Liver (tissue), 9 donors: ENCODE data around the gene ZNF143. TPM values are rescaled to one million over a fixed set of nuclear protein-coding genes. Genes with fewer than 3 reads are reported as not detected.

Source experiments
- DNase-seq: peaks from one replicate; pipeline ENCODE4 v3.0.0-alpha.2; 2017; ENCODE audit warnings: low spot score
- H3K27ac ChIP-seq, 2 donors: one replicate each; pipeline ENCODE4 v1.7.0; 2013; ENCODE audit warnings: inconsistent platforms in 2 of 2, low read length in 2 of 2, control low read depth in 1 of 2, low read depth in 1 of 2, mild to moderate bottlenecking in 1 of 2
- H3K27me3 ChIP-seq, 4 donors: one replicate each; pipeline versions ENCODE4 v1.6.1 to v1.7.0; 2013; ENCODE audit warnings: low read length in 3 of 4, inconsistent platforms in 1 of 4, mild to moderate bottlenecking in 1 of 4, moderate library complexity in 1 of 4; ENCODE audit not compliant: control insufficient read depth in 4 of 4, insufficient read depth in 4 of 4
- H3K36me3 ChIP-seq, 4 donors: one replicate each; pipeline versions ENCODE4 v1.6.1 to v1.7.0; 2013; ENCODE audit warnings: low read length in 3 of 4, mild to moderate bottlenecking in 3 of 4, low read depth in 1 of 4, moderate library complexity in 1 of 4; ENCODE audit not compliant: control insufficient read depth in 4 of 4, insufficient read depth in 3 of 4
- H3K4me1 ChIP-seq, 4 donors: one replicate each; pipeline versions ENCODE4 v1.6.1 to v1.7.0; 2013; ENCODE audit warnings: low read length in 3 of 4, mild to moderate bottlenecking in 3 of 4, moderate library complexity in 1 of 4; ENCODE audit not compliant: control insufficient read depth in 4 of 4, insufficient read depth in 4 of 4
- H3K4me3 ChIP-seq, 3 donors: one replicate each; pipeline versions ENCODE4 v1.6.1 to v1.7.0; 2013; ENCODE audit warnings: low read length in 3 of 3, control low read depth in 1 of 3, low read depth in 1 of 3, mild to moderate bottlenecking in 1 of 3
- H3K9ac ChIP-seq, 2 donors: one replicate each; pipeline ENCODE4 v1.7.0; 2013; ENCODE audit warnings: low read length in 2 of 2, mild to moderate bottlenecking in 2 of 2, moderate library complexity in 2 of 2, control low read depth in 1 of 2, low read depth in 1 of 2
- H3K9me3 ChIP-seq, 4 donors: one replicate each; pipeline versions ENCODE4 v1.6.1 to v1.7.0; 2013; ENCODE audit warnings: low read length in 3 of 4; ENCODE audit not compliant: control insufficient read depth in 4 of 4
- EGR1 ChIP-seq, 2 donors: IDR thresholded peaks; 2 replicates each; pipeline ENCODE4 v1.6.1; 2016 to 2018; ENCODE audit warnings: antibody characterized with exemption in 2 of 2, low read depth in 2 of 2
- FOXA1 ChIP-seq: IDR thresholded peaks from 2 replicates; pipeline ENCODE4 v1.6.1; 2016; ENCODE audit warnings: antibody characterized with exemption
- FOXA2 ChIP-seq: IDR thresholded peaks from 2 replicates; pipeline ENCODE4 v1.6.1; 2016; ENCODE audit warnings: antibody characterized with exemption
- GABPA ChIP-seq, 2 donors: IDR thresholded peaks in 1 of 2; conservative IDR thresholded peaks in 1 of 2; 2 replicates each; pipeline ENCODE4 v1.6.1; 2016; ENCODE audit warnings: antibody characterized with exemption in 2 of 2, mild to moderate bottlenecking in 1 of 2, moderate library complexity in 1 of 2
- HNF4A ChIP-seq, 2 donors: conservative IDR thresholded peaks; 2 replicates each; pipeline ENCODE4 v1.6.1; 2016; ENCODE audit warnings: antibody characterized with exemption in 2 of 2, mild to moderate bottlenecking in 2 of 2
- HNF4G ChIP-seq: IDR thresholded peaks from 2 replicates; pipeline ENCODE4 v1.6.1; 2016; ENCODE audit warnings: antibody characterized with exemption
- JUND ChIP-seq, 2 donors: IDR thresholded peaks; 2 replicates each; pipeline ENCODE4 v1.6.1; 2016; ENCODE audit warnings: antibody characterized with exemption in 2 of 2
- NR2F2 ChIP-seq: IDR thresholded peaks from 2 replicates; pipeline ENCODE4 v1.6.1; 2016; ENCODE audit warnings: antibody characterized with exemption
- RAD21 ChIP-seq, 2 donors: IDR thresholded peaks; 2 replicates each; pipeline ENCODE4 v1.6.1; 2016; ENCODE audit warnings: antibody characterized with exemption in 2 of 2, mild to moderate bottlenecking in 2 of 2
- RXRA ChIP-seq, 2 donors: IDR thresholded peaks; 2 replicates each; pipeline ENCODE4 v1.6.1; 2017 to 2018; ENCODE audit warnings: antibody characterized with exemption in 2 of 2, mild to moderate bottlenecking in 1 of 2
- SP1 ChIP-seq: IDR thresholded peaks from 2 replicates; pipeline ENCODE4 v1.6.1; 2018; ENCODE audit warnings: antibody characterized with exemption, mild to moderate bottlenecking
- TAF1 ChIP-seq: conservative IDR thresholded peaks from 2 replicates; pipeline ENCODE4 v1.6.1; 2016; ENCODE audit warnings: antibody characterized with exemption, mild to moderate bottlenecking
- YY1 ChIP-seq: IDR thresholded peaks from 2 replicates; pipeline ENCODE4 v1.6.1; 2016; ENCODE audit warnings: antibody characterized with exemption, mild to moderate bottlenecking
- WGBS: extraction: QIAGEN DNeasy Blood & Tissue Kit; methylation state at CpG from one replicate; pipeline ENCODE4 v1.1.7; 2013; 5-methylcytosine and 5-hydroxymethylcytosine counted together
- polyA plus RNA-seq, 2 donors: library from polyadenylated mRNA; stranded (reverse) in 1 of 2; unstranded in 1 of 2; fragments of 200-250 nt in 1 of 2; fragments of >200 nt in 1 of 2; fragmentation: Nextera tagmentation in 1 of 2; extraction: Ambion mirVana in 1 of 2; gene quantifications; one replicate each; pipeline versions ENCODE4 v1.2.1 to v1.2.3, GENCODE V29; 2013 to 2015
- total RNA-seq, 2 donors: library from RNA; depleted of rRNA; stranded (reverse); fragments of >200 nt; gene quantifications; one replicate each; pipeline ENCODE4 v1.2.3, GENCODE V29; 2014
- TF ChIP-seq, protein P1 (sequence below): fragments of 150-350 bp; IDR thresholded peaks from 2 replicates; pipeline ENCODE4 v1.5.1; 2017; ENCODE audit warnings: improper control_type of control experiment, low read depth, low read length; ENCODE audit not compliant: missing input control
- TF ChIP-seq, protein P2 (sequence below): IDR thresholded peaks from 2 replicates; pipeline ENCODE4 v1.6.1; 2016; ENCODE audit warnings: antibody characterized with exemption, mild to moderate bottlenecking
- TF ChIP-seq, protein P3 (sequence below): IDR thresholded peaks from 2 replicates; pipeline ENCODE4 v1.6.1; 2016; ENCODE audit warnings: antibody characterized with exemption
- TF ChIP-seq, protein P4 (sequence below): IDR thresholded peaks from 2 replicates; pipeline ENCODE4 v1.6.1; 2016; ENCODE audit warnings: antibody characterized with exemption
- TF ChIP-seq, protein P5 (sequence below): IDR thresholded peaks from 2 replicates; pipeline ENCODE4 v1.6.1; 2016; ENCODE audit warnings: antibody characterized with exemption
- donor health status: healthy.
- donor health status: healthy.
- donor health status: healthy.
- donor health status: healthy.
- donor health status: healthy.

ZNF143 gene
- total and polyA plus RNA-seq, 4 donors: 4.3 to 20.4 (median 12.2) TPM

DNA sequence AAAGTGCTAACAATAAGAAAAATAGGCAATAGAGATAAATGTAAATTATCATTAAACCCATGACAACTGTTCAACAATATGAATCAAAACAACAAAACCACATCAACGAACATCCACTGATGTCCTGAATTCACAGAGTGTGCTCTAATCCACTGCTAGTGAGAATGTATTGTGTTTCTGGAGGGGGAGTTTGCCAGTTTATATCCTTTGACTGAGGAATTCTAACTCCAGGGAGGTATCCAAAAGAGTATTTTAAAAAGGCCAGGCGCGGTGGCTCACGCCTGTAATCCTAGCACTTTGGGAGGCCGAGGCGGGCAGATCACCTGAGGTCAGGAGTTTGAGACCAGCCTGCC lies 110.9 kb downstream of the ZNF143 start:
- no peak for TF ChIP-seq SP1
- no peak overlapping the region for H3K9ac ChIP-seq
- peaks cover 3 to 36% (median 12%) of the 10 kb centered on the region in 4 donors for H3K4me1 ChIP-seq
- WGBS: 95% methylated on average over 6 of the region's 6 CpGs
- H3K27me3 ChIP-seq: no peaks in the 10 kb centered on the region
- H3K27ac ChIP-seq: peak overlapping the region; percentile 98 to 99
- H3K9me3 ChIP-seq: no peaks in the 10 kb centered on the region
- H3K4me3 ChIP-seq: no peak overlapping the region
- DNase-seq: no peak
- no peaks in the 10 kb centered on the region for H3K36me3 ChIP-seq

DNA sequence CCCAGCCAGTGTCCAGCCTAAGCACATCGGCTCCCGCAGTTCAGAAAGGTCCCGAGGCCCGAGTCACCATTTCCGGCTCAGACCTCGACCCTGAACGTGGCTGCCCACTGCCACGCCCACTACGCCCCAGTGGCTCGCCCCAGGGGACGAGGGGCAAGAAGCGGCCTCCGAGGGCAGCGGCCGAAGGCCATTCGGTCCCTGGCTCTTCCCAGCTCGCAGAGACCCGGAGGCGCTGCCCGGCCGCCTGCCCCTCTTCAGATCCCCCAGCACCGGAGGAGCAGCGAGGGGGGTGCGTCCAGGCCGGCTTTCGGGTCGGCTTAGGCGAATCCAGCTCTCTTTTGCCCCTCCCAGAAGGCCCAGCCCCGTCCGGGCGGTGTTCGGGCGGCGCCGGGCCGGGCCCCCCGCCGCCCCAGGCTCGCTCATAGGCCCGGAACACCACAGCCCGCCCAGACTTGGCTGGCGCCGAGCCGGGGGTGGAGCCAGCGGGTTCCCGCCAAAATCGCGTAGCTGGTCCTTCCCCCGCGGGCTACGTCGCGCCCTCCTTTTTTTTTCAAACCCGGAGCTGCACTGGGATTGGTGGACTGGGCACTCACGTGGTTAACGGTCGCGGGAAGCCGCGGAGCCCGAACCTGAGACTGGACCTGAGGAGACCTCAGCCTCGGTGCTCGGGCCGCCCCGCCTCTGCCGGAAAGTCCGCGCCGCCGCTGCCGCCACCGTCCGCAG lies 112.4 kb downstream of the ZNF143 start, which contains the start of gene WEE1:
Gene WEE1 (plus strand): TSS at position 619 of the 723 bp plus-strand sequence. CDS start 264 bp downstream, outside the sequence.
- peaks cover 3 to 22% (median 12%) of the 10 kb centered on the region in 4 donors for H3K4me1 ChIP-seq
- TF ChIP-seq RXRA (IDR thresholded peaks at IDR 0.05): peak; percentile 3 to 33
- TF ChIP-seq, protein P1, sequence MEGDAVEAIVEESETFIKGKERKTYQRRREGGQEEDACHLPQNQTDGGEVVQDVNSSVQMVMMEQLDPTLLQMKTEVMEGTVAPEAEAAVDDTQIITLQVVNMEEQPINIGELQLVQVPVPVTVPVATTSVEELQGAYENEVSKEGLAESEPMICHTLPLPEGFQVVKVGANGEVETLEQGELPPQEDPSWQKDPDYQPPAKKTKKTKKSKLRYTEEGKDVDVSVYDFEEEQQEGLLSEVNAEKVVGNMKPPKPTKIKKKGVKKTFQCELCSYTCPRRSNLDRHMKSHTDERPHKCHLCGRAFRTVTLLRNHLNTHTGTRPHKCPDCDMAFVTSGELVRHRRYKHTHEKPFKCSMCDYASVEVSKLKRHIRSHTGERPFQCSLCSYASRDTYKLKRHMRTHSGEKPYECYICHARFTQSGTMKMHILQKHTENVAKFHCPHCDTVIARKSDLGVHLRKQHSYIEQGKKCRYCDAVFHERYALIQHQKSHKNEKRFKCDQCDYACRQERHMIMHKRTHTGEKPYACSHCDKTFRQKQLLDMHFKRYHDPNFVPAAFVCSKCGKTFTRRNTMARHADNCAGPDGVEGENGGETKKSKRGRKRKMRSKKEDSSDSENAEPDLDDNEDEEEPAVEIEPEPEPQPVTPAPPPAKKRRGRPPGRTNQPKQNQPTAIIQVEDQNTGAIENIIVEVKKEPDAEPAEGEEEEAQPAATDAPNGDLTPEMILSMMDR: no peak
- TF ChIP-seq FOXA2: no peak
- TF ChIP-seq, protein P2, sequence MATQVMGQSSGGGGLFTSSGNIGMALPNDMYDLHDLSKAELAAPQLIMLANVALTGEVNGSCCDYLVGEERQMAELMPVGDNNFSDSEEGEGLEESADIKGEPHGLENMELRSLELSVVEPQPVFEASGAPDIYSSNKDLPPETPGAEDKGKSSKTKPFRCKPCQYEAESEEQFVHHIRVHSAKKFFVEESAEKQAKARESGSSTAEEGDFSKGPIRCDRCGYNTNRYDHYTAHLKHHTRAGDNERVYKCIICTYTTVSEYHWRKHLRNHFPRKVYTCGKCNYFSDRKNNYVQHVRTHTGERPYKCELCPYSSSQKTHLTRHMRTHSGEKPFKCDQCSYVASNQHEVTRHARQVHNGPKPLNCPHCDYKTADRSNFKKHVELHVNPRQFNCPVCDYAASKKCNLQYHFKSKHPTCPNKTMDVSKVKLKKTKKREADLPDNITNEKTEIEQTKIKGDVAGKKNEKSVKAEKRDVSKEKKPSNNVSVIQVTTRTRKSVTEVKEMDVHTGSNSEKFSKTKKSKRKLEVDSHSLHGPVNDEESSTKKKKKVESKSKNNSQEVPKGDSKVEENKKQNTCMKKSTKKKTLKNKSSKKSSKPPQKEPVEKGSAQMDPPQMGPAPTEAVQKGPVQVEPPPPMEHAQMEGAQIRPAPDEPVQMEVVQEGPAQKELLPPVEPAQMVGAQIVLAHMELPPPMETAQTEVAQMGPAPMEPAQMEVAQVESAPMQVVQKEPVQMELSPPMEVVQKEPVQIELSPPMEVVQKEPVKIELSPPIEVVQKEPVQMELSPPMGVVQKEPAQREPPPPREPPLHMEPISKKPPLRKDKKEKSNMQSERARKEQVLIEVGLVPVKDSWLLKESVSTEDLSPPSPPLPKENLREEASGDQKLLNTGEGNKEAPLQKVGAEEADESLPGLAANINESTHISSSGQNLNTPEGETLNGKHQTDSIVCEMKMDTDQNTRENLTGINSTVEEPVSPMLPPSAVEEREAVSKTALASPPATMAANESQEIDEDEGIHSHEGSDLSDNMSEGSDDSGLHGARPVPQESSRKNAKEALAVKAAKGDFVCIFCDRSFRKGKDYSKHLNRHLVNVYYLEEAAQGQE: peak; percentile 62
- peak; percentile 62 for TF ChIP-seq HNF4G
- peak; percentile 79 for TF ChIP-seq NR2F2
- TF ChIP-seq YY1: peak; percentile 95
- peak in 1 of 2 donors; percentile 28 for TF ChIP-seq RAD21 (IDR thresholded peaks at IDR 0.05)
- peak in 1 of 2 donors; percentile 72 for TF ChIP-seq GABPA (IDR thresholded peaks at IDR 0.05 in 1 of 2, conservative IDR thresholded peaks at IDR 0.05 in 1 of 2)
- peak; percentile 52 for TF ChIP-seq FOXA1
- TF ChIP-seq JUND (IDR thresholded peaks at IDR 0.05): no peak
- TF ChIP-seq, protein P3, sequence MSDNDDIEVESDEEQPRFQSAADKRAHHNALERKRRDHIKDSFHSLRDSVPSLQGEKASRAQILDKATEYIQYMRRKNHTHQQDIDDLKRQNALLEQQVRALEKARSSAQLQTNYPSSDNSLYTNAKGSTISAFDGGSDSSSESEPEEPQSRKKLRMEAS: peak; percentile 61
- TF ChIP-seq EGR1 (IDR thresholded peaks at IDR 0.05; ENCODE audit: low read depth in 2 of 2): no peak
- TF ChIP-seq SP1: peak; percentile 67
- TF ChIP-seq TAF1: no peak
- TF ChIP-seq, protein P4, sequence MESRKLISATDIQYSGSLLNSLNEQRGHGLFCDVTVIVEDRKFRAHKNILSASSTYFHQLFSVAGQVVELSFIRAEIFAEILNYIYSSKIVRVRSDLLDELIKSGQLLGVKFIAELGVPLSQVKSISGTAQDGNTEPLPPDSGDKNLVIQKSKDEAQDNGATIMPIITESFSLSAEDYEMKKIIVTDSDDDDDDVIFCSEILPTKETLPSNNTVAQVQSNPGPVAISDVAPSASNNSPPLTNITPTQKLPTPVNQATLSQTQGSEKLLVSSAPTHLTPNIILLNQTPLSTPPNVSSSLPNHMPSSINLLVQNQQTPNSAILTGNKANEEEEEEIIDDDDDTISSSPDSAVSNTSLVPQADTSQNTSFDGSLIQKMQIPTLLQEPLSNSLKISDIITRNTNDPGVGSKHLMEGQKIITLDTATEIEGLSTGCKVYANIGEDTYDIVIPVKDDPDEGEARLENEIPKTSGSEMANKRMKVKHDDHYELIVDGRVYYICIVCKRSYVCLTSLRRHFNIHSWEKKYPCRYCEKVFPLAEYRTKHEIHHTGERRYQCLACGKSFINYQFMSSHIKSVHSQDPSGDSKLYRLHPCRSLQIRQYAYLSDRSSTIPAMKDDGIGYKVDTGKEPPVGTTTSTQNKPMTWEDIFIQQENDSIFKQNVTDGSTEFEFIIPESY: peak; percentile 42
- TF ChIP-seq, protein P5, sequence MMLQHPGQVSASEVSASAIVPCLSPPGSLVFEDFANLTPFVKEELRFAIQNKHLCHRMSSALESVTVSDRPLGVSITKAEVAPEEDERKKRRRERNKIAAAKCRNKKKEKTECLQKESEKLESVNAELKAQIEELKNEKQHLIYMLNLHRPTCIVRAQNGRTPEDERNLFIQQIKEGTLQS: no peak
- peak; percentile 65 to 72 for TF ChIP-seq HNF4A (conservative IDR thresholded peaks at IDR 0.05)
- WGBS: under 1% methylated on average over 73 of the region's 73 CpGs

More for the DNA sequence above, 112.4 kb downstream of the ZNF143 start, which contains the start of gene WEE1:
- Histone ChIP-seq H3K9ac (peak within 1 kb of the TSS; percentile 87 to 91), H3K9me3 (no peaks in the 10 kb centered on the region), H3K4me3 (peak within 1 kb of the TSS; percentile 61 to 96 (median 78)), H3K27ac (peak within 1 kb of the TSS; percentile 98 to 99), H3K36me3 (peaks cover 0 to 5% (median 1%) of the 10 kb centered on the region in 4 donors), H3K27me3 (no peaks in the 10 kb centered on the region)
- DNase-seq: peak; percentile 98
